HepG2 (cell line): ENCODE measurements around the gene ZC3H8. TPM values are rescaled to one million over a fixed set of nuclear protein-coding genes. Genes with fewer than 3 reads are reported as not detected.
A peak's percentile ranks its signal among the peaks of the same experiment; 100 is the strongest.

ENCODE experiments used
- BATF2 ChIP-seq: sonication (generic); formaldehyde crosslinking; IDR thresholded peaks from 2 replicates; pipeline ENCODE4 v1.8.0; 2022; ENCODE audit warnings: mild to moderate bottlenecking, missing genetic modification reagents, moderate library complexity
- CEBPB ChIP-seq: IDR thresholded peaks from 2 replicates; pipeline ENCODE4 v1.6.1; 2011; ENCODE audit warnings: low read depth, low read length, improper control_type of control experiment, borderline replicate concordance
- DNMT3B ChIP-seq: conservative IDR thresholded peaks from 2 replicates; pipeline ENCODE4 v1.6.1; 2016; ENCODE audit warnings: missing biosample characterization, control low read depth
- GZF1 ChIP-seq: sonication (generic); formaldehyde crosslinking; IDR thresholded peaks from 2 replicates; pipeline ENCODE4 v1.5.1; 2020; ENCODE audit warnings: mild to moderate bottlenecking, missing genetic modification reagents
- HMG20B ChIP-seq: conservative IDR thresholded peaks from 2 replicates; pipeline ENCODE4 v1.6.1; 2016; ENCODE audit warnings: missing genetic modification reagents, missing compliant biosample characterization
- KDM5A ChIP-seq: fragments of 200-600 bp; sonication (generic); IDR thresholded peaks from 2 replicates; pipeline ENCODE4 v1.7.0; 2018; ENCODE audit warnings: antibody characterized with exemption, mild to moderate bottlenecking, low read length, borderline replicate concordance
- MLX ChIP-seq: IDR thresholded peaks from 2 replicates; pipeline ENCODE4 v1.6.1; 2016
- NONO ChIP-seq, 2 experiments: fragments of 450-650 bp in 1 of 2; sonication (generic) in 1 of 2; formaldehyde crosslinking in 1 of 2; IDR thresholded peaks in 1 of 2; conservative IDR thresholded peaks in 1 of 2; 2 replicates each; pipeline versions ENCODE4 v1.6.1 to v1.8.0; 2017 to 2022; ENCODE audit warnings: mild to moderate bottlenecking in 1 of 2, missing genetic modification reagents in 1 of 2, moderate library complexity in 1 of 2
- PAX8 ChIP-seq: sonication (generic); formaldehyde crosslinking; IDR thresholded peaks from 2 replicates; pipeline ENCODE4 v1.8.0; 2022; ENCODE audit warnings: mild to moderate bottlenecking, missing genetic modification reagents, borderline replicate concordance
- PHF8 ChIP-seq: sonication (generic); formaldehyde crosslinking; IDR thresholded peaks from 2 replicates; pipeline ENCODE4 v1.5.0; 2020; ENCODE audit warnings: missing genetic modification reagents
- SMARCC2 ChIP-seq: fragments of 450-650 bp; IDR thresholded peaks from 2 replicates; pipeline ENCODE4 v1.6.1; 2017; ENCODE audit warnings: antibody characterized with exemption, mild to moderate bottlenecking
- TAF1 ChIP-seq: sonication (generic); formaldehyde crosslinking; IDR thresholded peaks from 2 replicates; pipeline ENCODE4 v1.4.0; 2020; ENCODE audit warnings: missing genetic modification reagents
- THRA ChIP-seq: sonication (generic); formaldehyde crosslinking; IDR thresholded peaks from 2 replicates; pipeline ENCODE4 v1.4.0; 2020; ENCODE audit warnings: missing genetic modification reagents, borderline replicate concordance
- ZNF251 ChIP-seq: sonication (generic); formaldehyde crosslinking; IDR thresholded peaks from 2 replicates; pipeline ENCODE4 v1.9.0; 2021; ENCODE audit warnings: mild to moderate bottlenecking, missing genetic modification reagents
- ZNF598 ChIP-seq: sonication (generic); formaldehyde crosslinking; IDR thresholded peaks from 2 replicates; pipeline ENCODE4 v1.5.1; 2020; ENCODE audit warnings: mild to moderate bottlenecking, missing genetic modification reagents, borderline replicate concordance
- ZNF678 ChIP-seq: sonication (generic); formaldehyde crosslinking; IDR thresholded peaks from 2 replicates; pipeline ENCODE4 v1.4.0; 2020; ENCODE audit warnings: mild to moderate bottlenecking, missing genetic modification reagents
- ZNF691 ChIP-seq: sonication (generic); formaldehyde crosslinking; IDR thresholded peaks from 2 replicates; pipeline ENCODE4 v1.4.0; 2020; ENCODE audit warnings: missing genetic modification reagents, low read depth, mild to moderate bottlenecking, borderline replicate concordance
- ZNF713 ChIP-seq: sonication (generic); formaldehyde crosslinking; IDR thresholded peaks from 2 replicates; pipeline ENCODE4 v1.4.0; 2020; ENCODE audit warnings: mild to moderate bottlenecking, missing genetic modification reagents
- ZNF761 ChIP-seq: sonication (generic); formaldehyde crosslinking; conservative IDR thresholded peaks from 2 replicates; pipeline ENCODE4 v1.4.0; 2020; ENCODE audit warnings: mild to moderate bottlenecking, missing genetic modification reagents
- ZNF776 ChIP-seq: sonication (generic); formaldehyde crosslinking; IDR thresholded peaks from 2 replicates; pipeline ENCODE4 v1.4.0; 2020; ENCODE audit warnings: mild to moderate bottlenecking, missing genetic modification reagents
- ZNF816 ChIP-seq: sonication (generic); formaldehyde crosslinking; IDR thresholded peaks from 2 replicates; pipeline ENCODE4 v1.8.0; 2022; ENCODE audit warnings: missing genetic modification reagents, mild to moderate bottlenecking, borderline replicate concordance
- ZUFSP ChIP-seq: sonication (generic); formaldehyde crosslinking; IDR thresholded peaks from 2 replicates; pipeline ENCODE4 v1.9.0; 2021; ENCODE audit warnings: missing genetic modification reagents, mild to moderate bottlenecking, borderline replicate concordance
- polyA plus RNA-seq, 8 experiments: library from polyadenylated mRNA; depleted of rRNA in 3 of 8; stranded (reverse) in 7 of 8; unstranded in 1 of 8; fragments of >200 nt; fragmentation: Illumina TruSeq in 4 of 8; extraction: Trizol in 4 of 8; gene quantifications; 2 replicates each; pipeline versions ENCODE4 v1.2.1 to v1.2.3, GENCODE V29; 2011 to 2016; ENCODE audit warnings: low read depth in 4 of 8, missing spikeins in 1 of 8, mixed read lengths in 1 of 8; ENCODE audit not compliant: insufficient read depth in 1 of 8
- total RNA-seq, 5 experiments: library from RNA; depleted of rRNA; stranded (reverse); fragments of >200 nt; fragmentation: Illumina TruSeq; extraction: Trizol; gene quantifications; 2 replicates each; pipeline ENCODE4 v1.2.3, GENCODE V29; 2016; ENCODE audit warnings: low read depth in 1 of 5
- TF ChIP-seq, protein P1 (sequence below): sonication (generic); formaldehyde crosslinking; IDR thresholded peaks from 2 replicates; pipeline ENCODE4 v1.5.0; 2020; ENCODE audit warnings: mild to moderate bottlenecking, low read depth, missing genetic modification reagents, borderline replicate concordance

Gene ZC3H8
- total and polyA plus RNA-seq, 2 of the 13 experiments (the other 11 are each of a cell fraction or from before 2014, with no cell fraction given), result 4.5 to 17.0 TPM

DNA sequence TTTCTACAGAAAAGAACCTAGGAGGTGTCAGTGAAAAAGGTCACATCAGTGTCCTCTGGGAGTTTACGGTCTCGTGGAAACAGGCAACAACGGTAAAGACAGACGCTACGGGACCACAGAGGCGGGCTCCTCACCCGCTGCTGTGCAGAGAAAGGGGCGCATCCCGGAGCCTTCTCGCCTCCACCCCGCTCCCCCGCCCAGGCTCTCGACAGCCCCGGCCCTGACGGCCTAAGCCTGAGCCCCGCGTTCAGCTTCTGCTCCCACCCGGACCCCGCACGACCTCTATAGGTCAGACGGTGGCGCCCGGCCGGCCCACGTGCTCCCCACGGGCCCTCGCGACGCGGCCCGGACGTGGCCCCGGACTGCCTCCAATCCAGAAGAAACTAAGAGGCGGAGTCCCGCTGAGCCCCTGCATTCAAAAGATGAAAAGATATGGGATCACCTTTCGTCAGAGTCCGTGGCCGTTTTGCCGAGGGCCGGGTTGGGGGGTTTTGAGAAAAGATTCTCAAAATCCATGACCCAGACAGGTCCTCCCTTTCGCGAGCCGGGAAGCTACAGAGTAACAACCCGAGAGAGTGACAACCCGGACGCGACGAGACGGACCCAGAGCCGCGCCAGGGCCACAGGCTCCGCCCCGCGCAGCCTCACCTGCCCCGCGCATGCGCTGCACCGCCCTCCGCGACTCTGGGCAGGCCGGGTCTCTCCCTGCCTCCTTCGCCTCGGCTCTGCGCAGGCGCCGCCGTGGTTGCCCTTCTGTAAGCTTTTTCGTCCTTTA lies at the start of gene ZC3H8 (continued):
- TF ChIP-seq ZNF691 (peak; percentile 91; the same call in 1 of the 2 replicates), KDM5A (peak; percentile 69; the same call in 1 of the 2 replicates), TAF1 (CRISPR knock-in tag) (peak; percentile 78), ZNF251 (CRISPR knock-in tag) (no peak; the same call in 1 of the 2 replicates), ZNF776 (CRISPR knock-in tag) (peak; percentile 73; the same call in 1 of the 2 replicates), NONO (IDR thresholded peaks at IDR 0.05) (no peak), NONO (CRISPR knock-in tag; conservative IDR thresholded peaks at IDR 0.05) (peak; percentile 82), PHF8 (CRISPR knock-in tag) (peak; percentile 89), HMG20B (peak; percentile 64; the same call in 1 of the 2 replicates), MLX (peak; percentile 78), ZNF598 (CRISPR knock-in tag) (peak; percentile 40; the same call in 1 of the 2 replicates), PAX8 (CRISPR knock-in tag) (peak; percentile 92; the same call in 1 of the 2 replicates), THRA (CRISPR knock-in tag) (peak; percentile 67; the same call in 1 of the 2 replicates), BATF2 (CRISPR knock-in tag) (peak; percentile 82; the same call in 1 of the 2 replicates), SMARCC2 (no peak), ZNF713 (CRISPR knock-in tag) (0 out of 2 replicates have a peak, but pooled peaks have one; percentile 86), ZNF816 (CRISPR knock-in tag) (peak; percentile 72), CEBPB (no peak), DNMT3B (CRISPR knock-in tag) (no peak), ZNF678 (CRISPR knock-in tag) (peak; percentile 97), GZF1 (peak; percentile 82; the same call in 1 of the 2 replicates), ZNF761 (CRISPR knock-in tag) (0 out of 2 replicates have a peak, but pooled peaks have one; percentile 59), ZUFSP (no peak)
- TF ChIP-seq, protein P1, sequence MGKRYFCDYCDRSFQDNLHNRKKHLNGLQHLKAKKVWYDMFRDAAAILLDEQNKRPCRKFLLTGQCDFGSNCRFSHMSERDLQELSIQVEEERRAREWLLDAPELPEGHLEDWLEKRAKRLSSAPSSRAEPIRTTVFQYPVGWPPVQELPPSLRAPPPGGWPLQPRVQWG (CRISPR knock-in tag), result no peak
